Articular chondrocyte of knee joint (primary cell): ENCODE data around the gene HCN3. TPM values are rescaled to one million over a fixed set of nuclear protein-coding genes. Genes with fewer than 3 reads are reported as not detected.

ENCODE experiments used
- total RNA-seq: library from RNA; depleted of rRNA; stranded (reverse); fragments of >200 nt; gene quantifications from 2 replicates; pipeline ENCODE4 v1.2.3, GENCODE V29; 2012

Gene HCN3
- total RNA-seq = 0.78 and 1.1 TPM in 2 replicates

GRCh38 chr1:155277070-155277901 lies at the start of gene HCN3:
HCN3 (plus strand) TSS chr1:155277463; CDS start chr1:155277591, 128 bp downstream.

GRCh38 chr1:155255243-155256007 lies 21.8 kb upstream of the HCN3 start, which contains the start of gene ENTREP3:
ENTREP3 (minus strand) TSS chr1:155255483; CDS start chr1:155254877, 606 bp downstream.

GRCh38 chr1:155261852-155262673 lies 15.2 kb upstream of the HCN3 start, which contains the start of gene SCAMP3:
SCAMP3 (minus strand) TSS chr1:155262360; CDS start chr1:155262151, 209 bp downstream.

GRCh38 chr1:155273343-155274245 lies 3.7 kb upstream of the HCN3 start, which contains the start of gene CLK2:
CLK2 (minus strand) TSS chr1:155273504; CDS start chr1:155270977, 2,527 bp downstream.

GRCh38 chr1:155301342-155301841 lies 24.1 kb downstream of the HCN3 start, which contains the start of gene PKLR:
PKLR (minus strand) TSS chr1:155301438; CDS start chr1:155301395, 43 bp downstream.

GRCh38 chr1:155308493-155309422 lies 31.5 kb downstream of the HCN3 start, which contains the start of gene FDPS:
FDPS (plus strand) TSS chr1:155308866; CDS start chr1:155309790, 924 bp downstream.

GRCh38 chr1:155320661-155321617 lies 43.7 kb downstream of the HCN3 start, which contains the start of gene RUSC1:
RUSC1 (plus strand) TSS chr1:155320894; CDS start chr1:155321774, 880 bp downstream.

Other genes starting within 250 kb of the HCN3 start
- 0.11 TPM in 1 of 2 replicates, not detected in the other for gene DCST2, start 243.7 kb upstream of the HCN3 start, total RNA-seq
- not detected in 2 replicates for gene DCST1, start 243.6 kb upstream of the HCN3 start, total RNA-seq
- gene ADAM15, start 226.1 kb upstream of the HCN3 start, total RNA-seq = 82.4 and 87.7 TPM in 2 replicates
- gene EFNA4, start 213.7 kb upstream of the HCN3 start, total RNA-seq = 3.0 and 3.7 TPM in 2 replicates
- gene EFNA3, start 198.6 kb upstream of the HCN3 start, total RNA-seq = 0.65 and 1.6 TPM in 2 replicates
- gene EFNA1, start 149.6 kb upstream of the HCN3 start, total RNA-seq = 1.9 and 5.2 TPM in 2 replicates
- 37.9 and 46.4 TPM in 2 replicates for gene SLC50A1, start 141.6 kb upstream of the HCN3 start, total RNA-seq
- 19.2 and 39.6 TPM in 2 replicates for gene DPM3, start 136.9 kb upstream of the HCN3 start, total RNA-seq
- 96.1 and 111 TPM in 2 replicates for gene KRTCAP2, start 104.2 kb upstream of the HCN3 start, total RNA-seq
- gene TRIM46, start 103.6 kb upstream of the HCN3 start, total RNA-seq = 2.0 and 3.5 TPM in 2 replicates
- gene THBS3, start 69.6 kb upstream of the HCN3 start, total RNA-seq = 47.7 and 72.1 TPM in 2 replicates
- gene MTX1, start 68.8 kb upstream of the HCN3 start, total RNA-seq = 33.8 and 37.4 TPM in 2 replicates
- gene ENTREP3, start 22.0 kb upstream of the HCN3 start, total RNA-seq = 4.2 and 6.4 TPM in 2 replicates
- 33.8 and 43.6 TPM in 2 replicates for gene SCAMP3, start 15.1 kb upstream of the HCN3 start, total RNA-seq
- 26.0 and 27.6 TPM in 2 replicates for gene CLK2, start 4.0 kb upstream of the HCN3 start, total RNA-seq
- 0.13 TPM in 1 of 2 replicates, not detected in the other for gene PKLR, start 24.0 kb downstream of the HCN3 start, total RNA-seq
- 93.6 and 110 TPM in 2 replicates for gene FDPS, start 31.4 kb downstream of the HCN3 start, total RNA-seq
- 14.9 and 15.2 TPM in 2 replicates for gene RUSC1, start 43.4 kb downstream of the HCN3 start, total RNA-seq